ENCODE measurements around the gene MRNIP.
"Not testable (repeated sequence)": the region's sequence is repeated elsewhere in the genome, so short reads cannot be mapped to it uniquely, and the experiment has no call there.

MRNIP gene

DNA sequence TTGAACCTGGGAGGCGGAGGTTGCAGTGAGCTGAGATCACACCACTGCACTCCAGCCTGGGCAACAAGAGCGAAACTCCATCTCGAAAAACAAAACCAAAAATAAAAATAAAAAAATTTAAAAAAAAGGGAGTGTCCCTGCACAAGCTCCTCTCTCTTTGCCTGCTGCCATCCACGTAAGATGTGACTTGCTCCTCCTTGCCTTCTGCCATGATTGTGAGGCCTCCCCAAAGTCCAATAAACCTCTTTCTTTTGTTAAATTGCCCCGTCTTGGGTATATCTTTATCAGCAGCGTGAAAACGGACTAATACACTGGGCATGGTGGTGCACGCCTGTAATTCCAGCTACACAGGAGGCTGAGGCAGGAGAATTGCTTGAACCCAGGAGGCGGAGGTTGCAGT lies 69.3 kb downstream of the MRNIP start:
- H3K4me3 ChIP-seq (ENCODE audit: low read length); H3K4me1 ChIP-seq (ENCODE audit: control insufficient read depth, insufficient read depth, low read length); DNase-seq (ENCODE audit: low read depth); H3K9ac ChIP-seq (ENCODE audit: low read length); H3K36me3 ChIP-seq (ENCODE audit: control insufficient read depth, insufficient read depth, low read length, severe bottlenecking); H3K27me3 ChIP-seq (replicated peaks; ENCODE audit: control insufficient read depth, insufficient read depth, low read length); H3K9me3 ChIP-seq (ENCODE audit: control insufficient read depth, low read length): not testable (repeated sequence)

GRCh38 chr5:179788193-179788854 lies 70.3 kb downstream of the MRNIP start:
- no peak for DNase-seq (ENCODE audit: low read depth)
- H3K4me3 ChIP-seq (ENCODE audit: low read length): no peak overlapping the region
- no peaks in the 10 kb centered on the region for H3K4me1 ChIP-seq (ENCODE audit: control insufficient read depth, insufficient read depth, low read length)
- no peaks in the 10 kb centered on the region for H3K9me3 ChIP-seq (ENCODE audit: control insufficient read depth, low read length)
- no peaks in the 10 kb centered on the region for H3K27me3 ChIP-seq (replicated peaks; ENCODE audit: control insufficient read depth, insufficient read depth, low read length)
- no peak overlapping the region for H3K9ac ChIP-seq (ENCODE audit: low read length)
- H3K36me3 ChIP-seq (ENCODE audit: control insufficient read depth, insufficient read depth, low read length, severe bottlenecking): no peaks in the 10 kb centered on the region

All from adipocyte (in vitro differentiated cells).